PC-9 (cell line): Measurements from ENCODE around the gene SDK1.

Experiments used
- CTCF ChIP-seq: fragments of 200-600 bp; sonication (generic); conservative IDR thresholded peaks from 2 replicates; pipeline ENCODE4 v1.6.1; 2017; ENCODE audit warnings: mixed run types, antibody characterized with exemption, mild to moderate bottlenecking, moderate library complexity
- EZH2 ChIP-seq: fragments of 200-600 bp; sonication (generic); IDR thresholded peaks from 2 replicates; pipeline ENCODE4 v1.8.0; 2017; ENCODE audit warnings: antibody characterized with exemption, low read depth

- no peak for TF ChIP-seq CTCF
- no peak for TF ChIP-seq EZH2
Observed at GRCh38 chr7:3697472-3697871, 396.4 kb downstream of the SDK1 start.
